ENCODE results near the gene E2F4.

- TF ChIP-seq CTCF (IDR thresholded peaks at IDR 0.05) (no peak), POLR2A (IDR thresholded peaks at IDR 0.05) (no peak)
Observed at GRCh38 chr16:67176662-67177061, 15.3 kb upstream of the E2F4 start.
